DOHH2 (cell line): ENCODE results near the gene ERC2.

ENCODE experiments used
- H3F3A ChIP-seq: fragments of 200-600 bp; sonication (generic), shearing (Covaris generic); 2 replicates; pipeline ENCODE4 v1.6.0; 2016; ENCODE audit warnings: antibody characterized with exemption, mild to moderate bottlenecking; ENCODE audit not compliant: control insufficient read depth, insufficient read depth
- H3K27ac ChIP-seq: fragments of 200-600 bp; sonication (generic); 2 replicates; pipeline ENCODE4 v1.5.1; 2014; ENCODE audit warnings: low read depth, mild to moderate bottlenecking, low read length, moderate library complexity
- H3K27me3 ChIP-seq: fragments of 200-600 bp; sonication (generic); 2 replicates; pipeline ENCODE4 v1.6.1; 2014; ENCODE audit warnings: mild to moderate bottlenecking, low read length, mixed read lengths; ENCODE audit not compliant: control insufficient read depth
- H3K36me3 ChIP-seq: fragments of 200-600 bp; sonication (generic); 2 replicates; pipeline ENCODE4 v1.6.1; 2014; ENCODE audit warnings: mild to moderate bottlenecking, low read length, moderate library complexity, mixed read lengths; ENCODE audit not compliant: control insufficient read depth
- H3K4me1 ChIP-seq: fragments of 200-600 bp; sonication (generic); 2 replicates; pipeline ENCODE4 v1.6.1; 2014; ENCODE audit warnings: mild to moderate bottlenecking, low read length, mixed read lengths; ENCODE audit not compliant: control insufficient read depth
- H3K4me2 ChIP-seq: fragments of 200-600 bp; sonication (generic); 2 replicates; pipeline ENCODE4 v1.6.0; 2014; ENCODE audit warnings: mild to moderate bottlenecking, low read length, moderate library complexity
- H3K4me3 ChIP-seq: fragments of 200-600 bp; sonication (generic); 2 replicates; pipeline ENCODE4 v1.5.1; 2014; ENCODE audit warnings: mild to moderate bottlenecking, low read length, mixed read lengths
- H3K79me2 ChIP-seq: fragments of 200-600 bp; sonication (generic); 2 replicates; pipeline ENCODE4 v1.6.1; 2014; ENCODE audit warnings: mild to moderate bottlenecking, low read length, mixed read lengths; ENCODE audit not compliant: control insufficient read depth
- H3K9me2 ChIP-seq: fragments of 200-600 bp; sonication (generic); replicated peaks from 2 replicates; pipeline ENCODE4 v1.6.1; 2014; ENCODE audit warnings: mild to moderate bottlenecking, low read length, mixed read lengths; ENCODE audit not compliant: control insufficient read depth
- H3K9me3 ChIP-seq: fragments of 200-600 bp; sonication (generic); 2 replicates; pipeline ENCODE4 v1.6.1; 2014; ENCODE audit warnings: antibody characterized with exemption, low read length, mixed read lengths; ENCODE audit not compliant: control insufficient read depth, insufficient read depth
- H4K20me1 ChIP-seq: fragments of 200-600 bp; sonication (generic); 2 replicates; pipeline ENCODE4 v1.6.0; 2014; ENCODE audit warnings: low read depth, mild to moderate bottlenecking, antibody characterized with exemption, low read length, moderate library complexity; ENCODE audit not compliant: control insufficient read depth, insufficient read depth
- CTCF ChIP-seq: fragments of 200-600 bp; sonication (generic); IDR thresholded peaks from one replicate; pipeline ENCODE4 v1.5.1; 2014; ENCODE audit warnings: antibody characterized with exemption, mild to moderate bottlenecking, low read depth, low read length; ENCODE audit not compliant: poor library complexity, severe bottlenecking
- EZH2phosphoT487 ChIP-seq: fragments of 200-600 bp; sonication (generic); IDR thresholded peaks from 2 replicates; pipeline ENCODE4 v1.6.1; 2017; ENCODE audit warnings: borderline replicate concordance, mild to moderate bottlenecking, antibody characterized with exemption, low read length, moderate library complexity, mixed read lengths

Gene ERC2

GRCh38 chr3:56257826-56258225 lies 210.4 kb downstream of the ERC2 start:
- Histone ChIP-seq H3K4me1 (no peaks in the 10 kb centered on the region), H3K4me3 (no peak overlapping the region), H3K79me2 (no peaks in the 10 kb centered on the region), H3K27ac (no peak overlapping the region), H3F3A (no peaks in the 10 kb centered on the region), H4K20me1 (no peaks in the 10 kb centered on the region), H3K4me2 (no peak overlapping the region), H3K9me2 (no peaks in the 10 kb centered on the region), H3K27me3 (no peaks in the 10 kb centered on the region), H3K36me3 (no peaks in the 10 kb centered on the region), H3K9me3 (no peaks in the 10 kb centered on the region)
- TF ChIP-seq EZH2phosphoT487 (no peak), CTCF (no peak)

GRCh38 chr3:56254835-56255234 lies 213.4 kb downstream of the ERC2 start:
- H3K4me3 ChIP-seq = no peak overlapping the region
- H3K4me2 ChIP-seq = no peak overlapping the region
- no peaks in the 10 kb centered on the region for H4K20me1 ChIP-seq
- no peaks in the 10 kb centered on the region for H3K9me3 ChIP-seq
- no peaks in the 10 kb centered on the region for H3K9me2 ChIP-seq
- no peak for TF ChIP-seq EZH2phosphoT487
- TF ChIP-seq CTCF = no peak
- no peaks in the 10 kb centered on the region for H3F3A ChIP-seq
- no peak overlapping the region for H3K27ac ChIP-seq
- H3K4me1 ChIP-seq = no peaks in the 10 kb centered on the region
- no peaks in the 10 kb centered on the region for H3K79me2 ChIP-seq
- H3K27me3 ChIP-seq = no peaks in the 10 kb centered on the region
- no peaks in the 10 kb centered on the region for H3K36me3 ChIP-seq

- no peaks in the 10 kb centered on the region for H3K79me2 ChIP-seq
- H3F3A ChIP-seq = no peaks in the 10 kb centered on the region
- no peak overlapping the region for H3K4me3 ChIP-seq
- no peaks in the 10 kb centered on the region for H4K20me1 ChIP-seq
- no peak overlapping the region for H3K27ac ChIP-seq
- TF ChIP-seq EZH2phosphoT487 (no peak), CTCF (no peak)
- H3K9me2 ChIP-seq = no peaks in the 10 kb centered on the region
- no peak overlapping the region for H3K4me2 ChIP-seq
- no peaks in the 10 kb centered on the region for H3K36me3 ChIP-seq
- H3K27me3 ChIP-seq = no peaks in the 10 kb centered on the region
- H3K4me1 ChIP-seq = no peaks in the 10 kb centered on the region
- H3K9me3 ChIP-seq = no peaks in the 10 kb centered on the region
Observed at GRCh38 chr3:56253941-56254665, 214.2 kb downstream of the ERC2 start.
